Endothelial cell (in vitro differentiated cells): ENCODE measurements around the gene SYNE2. TPM values are rescaled to one million over a fixed set of nuclear protein-coding genes. Genes with fewer than 3 reads are reported as not detected.

ENCODE experiments used
- DNase-seq: peaks from one replicate; pipeline ENCODE4 v3.0.0; 2021; ENCODE audit warnings: low spot score
- H3K27ac Mint-ChIP-seq: one replicate; pipeline ENCODE4 v1.8.0; 2021; ENCODE audit warnings: mixed read lengths, inconsistent platforms; ENCODE audit not compliant: unreplicated experiment
- H3K27me3 Mint-ChIP-seq: one replicate; pipeline ENCODE4 v1.8.0; 2021; ENCODE audit warnings: mild to moderate bottlenecking, moderate library complexity, mixed read lengths, inconsistent platforms; ENCODE audit not compliant: unreplicated experiment
- H3K36me3 Mint-ChIP-seq: one replicate; pipeline ENCODE4 v1.8.0; 2021; ENCODE audit warnings: mild to moderate bottlenecking, low read depth, mixed read lengths, inconsistent platforms; ENCODE audit not compliant: unreplicated experiment
- H3K4me1 Mint-ChIP-seq: one replicate; pipeline ENCODE4 v1.8.0; 2021; ENCODE audit warnings: mild to moderate bottlenecking, mixed read lengths, inconsistent platforms; ENCODE audit not compliant: unreplicated experiment
- H3K4me3 Mint-ChIP-seq: one replicate; pipeline ENCODE4 v1.8.0; 2021; ENCODE audit warnings: mild to moderate bottlenecking, mixed read lengths, inconsistent platforms; ENCODE audit not compliant: unreplicated experiment
- H3K9me3 Mint-ChIP-seq: one replicate; pipeline ENCODE4 v1.8.0; 2021; ENCODE audit warnings: mixed read lengths, inconsistent platforms; ENCODE audit not compliant: unreplicated experiment
- total RNA-seq: library from RNA; stranded (reverse); fragmentation: NEBNext Ultra II Directional; extraction: Animal tissue kit (Norgen Biotek cat#: 25700); gene quantifications from one replicate; pipeline ENCODE4 v1.2.1, GENCODE V29; 2021; ENCODE audit not compliant: unreplicated experiment
- TF ChIP-seq, protein P1 (sequence below): fragments of 200-600 bp; sonication (generic); IDR thresholded peaks from one replicate; pipeline ENCODE4 v1.5.0; 2021; ENCODE audit warnings: antibody characterized with exemption; ENCODE audit not compliant: unreplicated experiment

Gene SYNE2
- total RNA-seq, 1 donor from 2014 or later: 35.9 TPM

DNA sequence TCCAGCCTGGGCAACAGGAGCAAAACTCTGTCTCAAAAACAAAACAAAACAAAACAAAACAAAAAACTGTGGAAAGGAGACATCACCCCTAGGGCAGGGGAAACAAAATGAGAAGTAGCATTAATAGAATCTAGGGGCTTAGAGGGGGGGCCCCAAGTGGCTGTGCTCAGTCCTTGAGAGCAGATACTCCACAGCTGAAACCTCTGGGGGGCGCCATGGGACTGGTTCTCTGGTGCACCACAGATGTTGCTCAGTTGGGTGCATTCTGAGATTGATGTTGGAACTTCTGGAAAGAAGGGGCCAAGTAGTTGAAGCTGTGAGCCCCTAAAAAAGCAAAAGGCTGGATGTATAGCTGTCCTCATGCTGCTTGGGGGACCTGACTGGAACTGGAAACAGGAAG is 11.8 kb upstream of the SYNE2 start:
- TF ChIP-seq, protein P1, sequence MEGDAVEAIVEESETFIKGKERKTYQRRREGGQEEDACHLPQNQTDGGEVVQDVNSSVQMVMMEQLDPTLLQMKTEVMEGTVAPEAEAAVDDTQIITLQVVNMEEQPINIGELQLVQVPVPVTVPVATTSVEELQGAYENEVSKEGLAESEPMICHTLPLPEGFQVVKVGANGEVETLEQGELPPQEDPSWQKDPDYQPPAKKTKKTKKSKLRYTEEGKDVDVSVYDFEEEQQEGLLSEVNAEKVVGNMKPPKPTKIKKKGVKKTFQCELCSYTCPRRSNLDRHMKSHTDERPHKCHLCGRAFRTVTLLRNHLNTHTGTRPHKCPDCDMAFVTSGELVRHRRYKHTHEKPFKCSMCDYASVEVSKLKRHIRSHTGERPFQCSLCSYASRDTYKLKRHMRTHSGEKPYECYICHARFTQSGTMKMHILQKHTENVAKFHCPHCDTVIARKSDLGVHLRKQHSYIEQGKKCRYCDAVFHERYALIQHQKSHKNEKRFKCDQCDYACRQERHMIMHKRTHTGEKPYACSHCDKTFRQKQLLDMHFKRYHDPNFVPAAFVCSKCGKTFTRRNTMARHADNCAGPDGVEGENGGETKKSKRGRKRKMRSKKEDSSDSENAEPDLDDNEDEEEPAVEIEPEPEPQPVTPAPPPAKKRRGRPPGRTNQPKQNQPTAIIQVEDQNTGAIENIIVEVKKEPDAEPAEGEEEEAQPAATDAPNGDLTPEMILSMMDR: no peak
- Mint-ChIP-seq H3K27me3 (peaks cover 3% of the 10 kb centered on the region), H3K9me3 (no peaks in the 10 kb centered on the region), H3K4me3 (no peak overlapping the region), H3K4me1 (no peaks in the 10 kb centered on the region), H3K27ac (no peak overlapping the region), H3K36me3 (no peaks in the 10 kb centered on the region)
- DNase-seq: no peak

DNA sequence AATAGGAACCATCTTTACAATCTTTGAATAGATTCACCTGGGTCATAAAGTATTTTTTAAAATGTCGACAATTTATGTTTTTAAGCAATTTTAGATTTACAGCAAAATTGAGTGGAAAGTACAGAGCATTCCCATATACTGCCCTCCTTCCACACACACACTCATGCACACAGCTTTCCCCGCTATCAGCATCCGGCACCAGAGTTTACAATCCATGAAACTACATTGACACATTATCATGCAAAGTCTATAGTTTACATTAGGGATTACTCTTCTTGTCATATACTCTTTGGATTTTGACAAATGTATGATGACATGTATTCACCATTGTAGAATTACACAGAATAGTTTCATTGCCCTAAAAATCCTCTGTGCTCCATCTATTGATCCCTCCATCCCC is 9.0 kb upstream of the SYNE2 start:
- no peak overlapping the region for H3K4me3 Mint-ChIP-seq
- H3K27me3 Mint-ChIP-seq: peaks cover 3% of the 10 kb centered on the region
- no peaks in the 10 kb centered on the region for H3K4me1 Mint-ChIP-seq
- no peak overlapping the region for H3K27ac Mint-ChIP-seq
- DNase-seq: no peak
- no peaks in the 10 kb centered on the region for H3K9me3 Mint-ChIP-seq
- TF ChIP-seq, protein P1: no peak
- no peaks in the 10 kb centered on the region for H3K36me3 Mint-ChIP-seq

- peaks cover 7% of the 10 kb centered on the region for H3K4me1 Mint-ChIP-seq
These were observed 3.9 kb upstream of the SYNE2 start for GRCh38 chr14:63848890-63849289.

DNA sequence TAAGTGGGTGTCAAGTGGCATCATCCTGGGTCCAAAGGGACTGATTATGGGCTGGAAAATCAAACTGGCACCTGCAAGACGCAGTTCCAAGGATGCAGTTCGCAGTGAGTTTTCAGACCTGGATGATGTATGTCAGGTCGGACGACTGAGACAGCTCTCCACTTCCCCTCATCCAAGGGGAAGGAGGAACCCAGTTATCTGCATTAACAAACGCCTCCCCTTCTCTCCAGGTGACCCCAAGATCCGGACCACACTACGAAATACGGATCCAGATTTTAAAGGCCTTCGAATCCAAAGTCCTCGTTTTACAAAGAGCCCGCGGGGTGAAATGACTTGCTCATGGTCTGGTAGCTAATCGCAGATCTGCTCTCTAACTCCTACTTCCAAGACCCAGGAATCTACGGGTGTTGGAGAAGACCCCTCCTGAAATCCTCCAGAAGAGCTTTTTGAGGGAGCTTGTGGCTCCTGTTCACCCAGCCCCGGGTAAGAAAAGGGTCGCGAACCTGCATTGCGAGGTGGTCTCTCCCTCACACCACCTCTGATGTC is 460 bp upstream of the SYNE2 start:
- H3K27me3 Mint-ChIP-seq: no peaks in the 10 kb centered on the region
- DNase-seq: no peak
- TF ChIP-seq, protein P1: no peak
- H3K4me1 Mint-ChIP-seq: peaks cover 12% of the 10 kb centered on the region
- H3K4me3 Mint-ChIP-seq: peak overlapping the region; percentile 88
- H3K9me3 Mint-ChIP-seq: no peaks in the 10 kb centered on the region
- H3K27ac Mint-ChIP-seq: no peak overlapping the region
- no peaks in the 10 kb centered on the region for H3K36me3 Mint-ChIP-seq

More at GRCh38 chr14:63848890-63849289, 3.9 kb upstream of the SYNE2 start:
- Mint-ChIP-seq H3K36me3 (no peaks in the 10 kb centered on the region), H3K27ac (no peak overlapping the region), H3K4me3 (no peak overlapping the region), H3K27me3 (no peaks in the 10 kb centered on the region), H3K9me3 (no peaks in the 10 kb centered on the region)
- no peak for DNase-seq
- TF ChIP-seq, protein P1: no peak

DNA sequence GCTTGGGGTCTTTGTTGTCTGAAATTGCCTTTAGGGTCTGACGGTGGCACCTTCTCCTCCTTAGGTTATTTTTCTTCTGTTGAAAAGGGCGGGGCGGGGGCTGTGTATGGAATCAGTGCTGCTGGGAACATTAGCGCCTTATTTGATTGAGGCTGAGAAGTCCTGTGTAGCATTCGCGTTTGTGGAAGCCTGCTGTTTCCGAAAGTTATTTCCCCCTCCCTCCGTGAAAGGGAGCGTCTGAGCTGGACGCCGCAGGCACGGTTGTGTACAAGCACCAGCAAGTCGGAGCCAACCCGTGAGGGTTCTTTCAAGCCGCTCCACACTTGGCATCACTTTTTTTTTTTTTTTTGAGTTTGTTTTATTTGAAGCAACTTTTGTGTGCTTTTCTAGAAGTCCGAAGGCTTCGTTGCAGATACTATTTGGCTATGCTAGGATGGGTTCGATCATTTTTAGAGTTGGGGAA is 1.1 kb downstream of the SYNE2 start:
- no peaks in the 10 kb centered on the region for H3K36me3 Mint-ChIP-seq
- peak; percentile 30 for DNase-seq
- H3K27me3 Mint-ChIP-seq: no peaks in the 10 kb centered on the region
- peak overlapping the region; percentile 99 for H3K4me3 Mint-ChIP-seq
- no peak overlapping the region for H3K27ac Mint-ChIP-seq
- no peaks in the 10 kb centered on the region for H3K9me3 Mint-ChIP-seq
- H3K4me1 Mint-ChIP-seq: peaks cover 12% of the 10 kb centered on the region
- TF ChIP-seq, protein P1: no peak
